Esophagus (tissue), 2 donors: ENCODE results near the gene FRAS1. TPM values are rescaled to one million over a fixed set of nuclear protein-coding genes. Genes with fewer than 3 reads are reported as not detected.

ENCODE experiments used
- H3K27ac ChIP-seq, 2 donors: one replicate each; pipeline ENCODE4 v1.5.1; 2013; ENCODE audit warnings: low read depth in 2 of 2, mild to moderate bottlenecking in 2 of 2, inconsistent platforms in 1 of 2, low read length in 1 of 2, moderate library complexity in 1 of 2
- H3K27me3 ChIP-seq, 2 donors: one replicate each; pipeline ENCODE4 v1.6.1; 2013; ENCODE audit warnings: low read length in 2 of 2, control low read depth in 1 of 2, mild to moderate bottlenecking in 1 of 2; ENCODE audit not compliant: insufficient read depth in 2 of 2, control insufficient read depth in 1 of 2
- H3K36me3 ChIP-seq, 2 donors: one replicate each; pipeline ENCODE4 v1.6.1; 2013; ENCODE audit warnings: low read length in 1 of 2; ENCODE audit not compliant: control insufficient read depth in 2 of 2, insufficient read depth in 2 of 2
- H3K4me1 ChIP-seq, 2 donors: one replicate each; pipeline ENCODE4 v1.6.1; 2013; ENCODE audit warnings: low read length in 1 of 2; ENCODE audit not compliant: control insufficient read depth in 2 of 2, insufficient read depth in 2 of 2
- H3K4me3 ChIP-seq, 2 donors: one replicate each; pipeline ENCODE4 v1.5.1; 2013; ENCODE audit warnings: low read length in 2 of 2, mild to moderate bottlenecking in 2 of 2, low read depth in 1 of 2, moderate library complexity in 1 of 2
- H3K9me3 ChIP-seq, 2 donors: one replicate each; pipeline ENCODE4 v1.6.1; 2013; ENCODE audit warnings: mild to moderate bottlenecking in 2 of 2, low read depth in 1 of 2, low read length in 1 of 2, moderate library complexity in 1 of 2; ENCODE audit not compliant: control insufficient read depth in 2 of 2, insufficient read depth in 1 of 2
- WGBS, 2 donors: extraction: QIAGEN DNeasy Blood & Tissue Kit; methylation state at CpG; one replicate each; pipeline ENCODE4 v1.1.7; 2013; 5-methylcytosine and 5-hydroxymethylcytosine counted together
- polyA plus RNA-seq, 2 donors: library from polyadenylated mRNA; stranded (reverse); fragments of 200-250 nt; gene quantifications; one replicate each; pipeline ENCODE4 v1.2.3, GENCODE V29; 2013
- donor health status: healthy with polysubstance abuse.
- donor health status: Bipolar disorder and iron deficiency.

FRAS1 gene
- polyA plus RNA-seq, 2 donors = 0.60 to 1.6 TPM

DNA sequence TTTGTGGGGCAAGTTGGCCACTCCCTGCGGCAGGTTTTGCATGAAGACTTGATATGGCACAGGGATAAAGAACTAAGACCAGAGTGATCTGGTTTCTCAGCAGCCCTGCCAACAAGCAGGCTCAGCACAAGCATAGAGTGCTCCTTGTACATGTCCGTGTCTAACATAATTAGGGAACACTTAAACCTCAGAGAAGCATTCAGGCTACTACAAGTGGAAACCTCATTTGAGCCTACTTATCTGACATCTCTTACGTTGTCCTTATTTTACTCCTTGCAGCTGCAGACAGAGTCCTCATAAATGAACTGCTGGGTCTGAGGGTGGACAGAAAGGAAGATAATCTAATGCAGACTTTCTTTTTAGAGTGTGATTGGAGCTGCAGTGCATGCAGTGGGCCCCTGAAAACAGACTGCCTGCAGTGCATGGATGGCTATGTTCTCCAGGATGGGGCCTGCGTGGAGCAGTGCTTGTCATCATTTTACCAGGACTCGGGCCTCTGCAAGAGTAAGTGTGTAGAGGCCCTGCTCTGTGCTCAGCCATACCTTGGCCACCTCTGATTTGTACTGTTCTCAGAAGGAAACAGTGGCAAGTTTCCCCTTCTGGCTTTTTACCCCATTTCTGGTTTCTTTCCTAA, 315.3 kb downstream of the FRAS1 start:
- no peaks in the 10 kb centered on the region for H3K9me3 ChIP-seq
- no peaks in the 10 kb centered on the region for H3K27me3 ChIP-seq
- no peaks in the 10 kb centered on the region for H3K36me3 ChIP-seq
- peak overlapping the region in 1 of 2 donors; percentile 29 for H3K27ac ChIP-seq
- peaks cover 0 to 8% of the 10 kb centered on the region in 2 donors for H3K4me1 ChIP-seq
- 67 to 71% methylated on average over 5 of the region's 5 CpGs for WGBS, 2 donors
- no peak overlapping the region for H3K4me3 ChIP-seq

DNA sequence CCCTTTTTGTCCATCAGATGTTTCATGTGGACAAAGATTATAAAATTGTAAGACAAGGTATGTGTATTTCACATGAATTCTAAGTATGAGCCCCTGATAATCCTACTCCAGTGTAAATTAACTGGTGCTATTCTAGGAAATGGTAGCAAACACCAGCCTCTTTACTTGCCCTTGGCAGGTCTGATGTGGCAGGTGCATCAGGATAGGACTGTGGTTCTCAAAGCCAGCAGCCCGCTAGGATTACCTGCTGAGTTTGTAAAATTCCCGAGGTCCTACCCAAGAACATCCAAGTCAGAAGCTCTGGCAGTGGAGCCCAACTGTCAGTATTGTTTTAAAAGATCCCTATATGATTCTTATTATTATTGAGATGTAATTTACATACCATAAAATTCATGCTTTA, 320.4 kb downstream of the FRAS1 start:
- Histone ChIP-seq H3K4me1 (peaks cover 2% of the 10 kb centered on the region in 2 donors), H3K9me3 (no peaks in the 10 kb centered on the region), H3K27ac (no peak overlapping the region), H3K4me3 (no peak overlapping the region), H3K27me3 (no peaks in the 10 kb centered on the region), H3K36me3 (no peaks in the 10 kb centered on the region)
- WGBS, 2 donors = 84 to 90% methylated on average over 2 of the region's 2 CpGs

DNA sequence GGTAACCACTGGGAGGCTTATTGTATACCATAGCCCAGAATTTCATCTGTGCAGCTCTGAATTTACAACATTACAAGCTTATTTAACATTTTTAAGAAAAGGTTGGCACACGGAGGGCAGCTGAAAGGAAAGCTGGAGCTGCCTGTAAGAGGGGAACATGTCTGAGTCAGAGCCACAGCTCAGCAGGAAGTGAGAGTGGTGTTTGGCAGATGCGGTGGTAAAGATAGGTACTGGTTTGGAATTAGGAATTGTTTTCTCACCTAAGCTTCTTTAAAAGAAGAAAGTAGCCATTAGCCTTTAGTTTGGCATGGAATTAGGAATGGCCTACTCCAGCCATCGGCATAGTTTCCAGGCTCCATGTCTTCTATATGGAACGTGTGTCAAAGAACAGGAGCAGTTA, 321.9 kb downstream of the FRAS1 start:
- H3K36me3 ChIP-seq = no peaks in the 10 kb centered on the region
- no peaks in the 10 kb centered on the region for H3K9me3 ChIP-seq
- no peaks in the 10 kb centered on the region for H3K27me3 ChIP-seq
- H3K27ac ChIP-seq = no peak overlapping the region
- H3K4me1 ChIP-seq = peaks cover 0 to 2% of the 10 kb centered on the region in 2 donors
- WGBS, 2 donors = 77 to 83% methylated on average over 4 of the region's 4 CpGs
- H3K4me3 ChIP-seq = no peak overlapping the region

DNA sequence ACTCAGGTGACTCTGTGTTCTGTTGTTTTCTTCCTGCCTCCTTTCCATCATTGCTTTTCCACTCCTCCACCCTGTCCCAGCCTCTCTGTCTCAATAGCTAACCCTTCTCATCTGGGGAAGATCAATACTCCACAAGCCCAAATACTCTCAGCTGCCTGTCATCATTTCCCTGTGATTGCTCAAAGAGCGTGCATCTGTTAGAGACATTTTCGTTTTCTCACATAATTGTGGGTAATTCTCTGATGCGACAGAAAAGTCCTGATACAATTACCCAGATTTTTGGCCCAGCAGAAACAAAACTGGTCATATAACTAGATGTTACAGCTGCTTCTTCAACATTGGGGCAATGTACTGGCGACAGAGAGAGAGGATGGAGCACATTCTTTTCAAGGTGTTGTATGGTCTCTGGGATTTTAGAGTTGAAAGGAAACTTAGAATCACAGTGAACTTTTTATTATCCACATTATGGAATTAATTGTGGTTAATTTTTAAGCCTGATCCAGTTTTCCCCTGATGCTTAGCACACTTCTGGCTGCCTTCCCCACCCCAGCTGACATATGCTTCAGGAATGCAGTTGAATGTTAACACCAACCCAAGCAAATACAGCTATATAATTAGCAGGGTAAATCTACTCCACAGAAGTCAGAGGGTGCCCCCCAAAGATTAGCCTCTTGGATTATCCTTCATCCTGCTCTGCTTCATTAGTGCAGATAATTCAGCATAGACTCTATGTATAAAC, 323.0 kb downstream of the FRAS1 start:
- H3K4me1 ChIP-seq = peaks cover 0 to 2% of the 10 kb centered on the region in 2 donors
- H3K36me3 ChIP-seq = no peaks in the 10 kb centered on the region
- no peak overlapping the region for H3K4me3 ChIP-seq
- H3K9me3 ChIP-seq = no peaks in the 10 kb centered on the region
- H3K27me3 ChIP-seq = no peaks in the 10 kb centered on the region
- 61 to 75% methylated on average over 4 of the region's 4 CpGs for WGBS, 2 donors
- H3K27ac ChIP-seq = no peak overlapping the region

DNA sequence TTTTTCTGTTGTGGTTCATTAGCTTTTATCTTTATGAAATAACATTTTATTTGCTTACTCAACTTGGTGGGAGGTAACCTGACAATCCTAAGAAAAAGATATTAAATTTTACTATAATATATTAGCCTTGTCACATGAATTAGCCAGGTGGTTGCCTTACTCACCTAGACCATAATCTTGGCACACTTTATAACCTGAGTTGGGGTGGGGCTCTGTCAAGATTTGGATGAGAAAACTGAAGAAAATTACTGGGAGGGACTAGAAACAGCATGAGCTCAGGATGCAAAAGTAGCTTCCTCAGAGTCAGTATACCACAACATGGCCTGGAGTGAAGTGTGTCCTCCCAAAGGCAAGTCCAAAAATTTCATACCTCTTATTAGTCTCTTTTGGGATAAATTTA, 329.6 kb downstream of the FRAS1 start:
- Histone ChIP-seq H3K4me3 (no peak overlapping the region), H3K36me3 (no peaks in the 10 kb centered on the region)

DNA sequence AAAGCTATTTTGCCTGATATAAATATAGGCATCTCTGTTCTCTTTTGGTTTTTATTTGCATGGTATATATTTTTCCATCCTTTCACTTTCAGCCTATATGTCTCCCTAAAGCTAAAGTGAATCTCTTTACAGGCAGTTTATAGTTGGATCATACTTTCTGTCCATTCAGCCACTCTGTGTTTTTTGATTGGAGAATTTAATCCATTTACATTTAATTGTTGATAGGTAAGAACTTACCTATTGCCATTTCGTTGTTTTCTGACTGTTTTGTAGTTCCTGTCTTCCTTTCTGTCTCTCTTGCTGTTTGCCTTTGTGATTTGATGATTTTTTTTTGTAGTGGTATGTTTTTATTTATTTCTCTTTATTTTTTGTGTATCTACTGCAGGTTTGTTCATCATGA, 338.5 kb downstream of the FRAS1 start:
- Histone ChIP-seq H3K36me3 (no peaks in the 10 kb centered on the region), H3K27ac (no peak overlapping the region), H3K9me3 (no peaks in the 10 kb centered on the region), H3K4me3 (no peak overlapping the region), H3K27me3 (no peaks in the 10 kb centered on the region), H3K4me1 (no peaks in the 10 kb centered on the region)
- 73 to 79% methylated on average over 1 of the region's 1 CpG for WGBS, 2 donors

More for the DNA sequence above, 329.6 kb downstream of the FRAS1 start:
- H3K9me3 ChIP-seq = no peaks in the 10 kb centered on the region
- no peaks in the 10 kb centered on the region for H3K4me1 ChIP-seq
- no peak overlapping the region for H3K27ac ChIP-seq
- no peaks in the 10 kb centered on the region for H3K27me3 ChIP-seq

DNA sequence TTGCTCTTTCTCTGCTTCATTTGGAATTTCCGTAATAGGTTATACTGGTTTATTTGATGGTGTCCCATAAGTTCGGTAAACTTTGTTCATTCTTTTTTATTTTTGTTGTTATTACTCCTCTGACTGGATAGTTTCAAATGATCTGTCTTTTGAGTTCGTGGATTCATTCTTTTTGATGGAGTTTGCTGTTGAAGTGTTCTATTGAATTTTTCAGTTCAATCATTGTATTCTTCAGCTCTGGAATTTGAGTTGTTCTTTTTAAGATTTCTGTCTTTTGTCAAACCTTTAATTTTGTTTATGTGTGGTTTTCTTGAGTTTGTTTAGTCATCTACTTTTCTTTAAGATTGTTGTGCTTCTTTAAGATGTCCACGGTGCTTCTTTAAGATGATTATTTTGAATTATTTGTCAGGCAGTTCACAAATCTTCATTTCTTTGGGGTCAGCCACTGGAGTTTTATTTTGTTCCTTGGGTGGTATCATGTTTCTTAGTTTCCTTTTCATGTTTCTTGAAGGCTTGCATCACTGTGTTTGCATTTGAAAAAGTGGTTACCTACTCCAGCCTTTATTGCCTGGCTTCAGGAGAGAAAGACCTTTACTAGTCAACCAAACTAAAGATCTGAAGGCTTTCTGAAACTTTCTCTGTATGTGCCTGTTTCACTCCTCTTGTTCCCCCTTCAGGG, 339.6 kb downstream of the FRAS1 start:
- Histone ChIP-seq H3K36me3 (no peaks in the 10 kb centered on the region), H3K27ac (no peak overlapping the region), H3K4me1 (no peaks in the 10 kb centered on the region), H3K9me3 (no peaks in the 10 kb centered on the region), H3K4me3 (no peak overlapping the region), H3K27me3 (no peaks in the 10 kb centered on the region)
- WGBS, 2 donors = 87 to 89% methylated on average over 4 of the region's 4 CpGs

DNA sequence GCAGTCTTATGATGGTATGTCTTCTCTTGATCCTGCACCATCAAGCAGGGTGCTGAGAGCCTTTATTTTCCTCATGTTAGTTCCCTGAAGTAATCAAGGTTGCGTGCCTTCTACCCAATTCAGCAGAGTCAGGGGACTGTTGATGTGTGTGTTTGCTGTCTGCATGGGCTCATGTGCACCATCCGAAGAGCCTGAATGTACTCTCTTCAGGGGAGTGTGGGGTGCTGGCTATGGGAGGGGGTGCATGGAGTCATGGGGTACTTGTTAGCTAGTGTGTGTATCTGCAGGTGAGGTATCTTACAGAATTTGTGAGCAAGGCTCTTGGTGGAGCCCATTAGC, 340.1 kb downstream of the FRAS1 start:
- H3K9me3 ChIP-seq = no peaks in the 10 kb centered on the region
- WGBS, 2 donors = 89 to 95% methylated on average over 2 of the region's 2 CpGs
- no peaks in the 10 kb centered on the region for H3K27me3 ChIP-seq

DNA sequence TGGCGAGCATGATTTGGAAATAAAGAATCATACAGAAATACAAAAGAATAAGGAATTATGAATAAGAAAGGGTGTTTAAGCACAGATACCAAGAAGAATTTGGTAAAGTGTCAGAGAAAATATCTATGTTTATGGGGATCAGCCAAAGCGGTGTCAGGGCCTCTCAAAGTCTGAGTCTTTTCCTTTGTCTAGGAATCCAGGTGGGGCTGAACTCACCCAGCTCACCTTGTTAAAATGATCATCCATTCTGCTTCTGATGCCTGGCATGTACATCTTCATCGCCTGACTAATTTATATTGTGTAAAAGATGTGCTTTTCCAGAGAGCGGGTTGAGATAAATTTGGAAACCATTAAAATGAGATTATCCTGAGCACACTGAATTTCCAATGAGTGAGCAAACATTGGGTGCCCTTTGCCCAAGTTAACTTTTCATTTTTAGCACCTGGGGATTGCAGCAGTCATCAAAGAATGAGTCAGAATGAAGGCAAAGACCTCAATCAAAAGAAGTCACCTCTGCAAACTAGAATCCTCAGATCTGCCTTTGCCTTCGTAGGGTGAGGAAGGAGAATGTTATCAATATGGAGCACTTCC, 352.6 kb downstream of the FRAS1 start:
- Histone ChIP-seq H3K4me1 (no peaks in the 10 kb centered on the region), H3K27me3 (no peaks in the 10 kb centered on the region), H3K9me3 (no peaks in the 10 kb centered on the region), H3K36me3 (no peaks in the 10 kb centered on the region), H3K4me3 (no peak overlapping the region), H3K27ac (no peak overlapping the region)
- 81 to 90% methylated on average over 5 of the region's 5 CpGs for WGBS, 2 donors

More for the DNA sequence above, 340.1 kb downstream of the FRAS1 start:
- H3K36me3 ChIP-seq = no peaks in the 10 kb centered on the region
- H3K4me3 ChIP-seq = no peak overlapping the region
- no peak overlapping the region for H3K27ac ChIP-seq
- H3K4me1 ChIP-seq = no peaks in the 10 kb centered on the region
